HG02884 (cell line): ENCODE results near the gene HSFX3.
A peak's percentile ranks its signal among the peaks of the same experiment; 100 is the strongest.
"Not testable (repeated sequence)": the region's sequence is repeated elsewhere in the genome, so short reads cannot be mapped to it uniquely, and the experiment has no call there.

Experiments used
- ATAC-seq: cut with Tn5 transposase; IDR thresholded peaks from one replicate; pipeline ENCODE4 v1.9.1; 2021; ENCODE audit warnings: mild to moderate bottlenecking, moderate library complexity; ENCODE audit not compliant: unreplicated experiment

HSFX3 gene

GRCh38 chrX:149545545-149546543 is 3.9 kb downstream of the HSFX3 start:
- not testable (repeated sequence) for ATAC-seq

GRCh38 chrX:149541521-149542047 is 8.1 kb downstream of the HSFX3 start:
- ATAC-seq, result no peak

- peak; percentile 80 for ATAC-seq
Measured at GRCh38 chrX:149540621-149541520, 8.9 kb downstream of the HSFX3 start, which contains the start of gene EOLA1. TSS of gene EOLA1 (plus strand) at chrX:149541012. CDS start at chrX:149545631, 4,619 bp downstream.

- peak; percentile 12 for ATAC-seq
Measured at GRCh38 chrX:149540131-149540620, 9.5 kb downstream of the HSFX3 start.

- peak; percentile 40 for ATAC-seq
Measured at GRCh38 chrX:149539283-149540130, 10.2 kb downstream of the HSFX3 start.

GRCh38 chrX:149537474-149537873 is 12.2 kb downstream of the HSFX3 start:
- not testable (repeated sequence) for ATAC-seq

DNA sequence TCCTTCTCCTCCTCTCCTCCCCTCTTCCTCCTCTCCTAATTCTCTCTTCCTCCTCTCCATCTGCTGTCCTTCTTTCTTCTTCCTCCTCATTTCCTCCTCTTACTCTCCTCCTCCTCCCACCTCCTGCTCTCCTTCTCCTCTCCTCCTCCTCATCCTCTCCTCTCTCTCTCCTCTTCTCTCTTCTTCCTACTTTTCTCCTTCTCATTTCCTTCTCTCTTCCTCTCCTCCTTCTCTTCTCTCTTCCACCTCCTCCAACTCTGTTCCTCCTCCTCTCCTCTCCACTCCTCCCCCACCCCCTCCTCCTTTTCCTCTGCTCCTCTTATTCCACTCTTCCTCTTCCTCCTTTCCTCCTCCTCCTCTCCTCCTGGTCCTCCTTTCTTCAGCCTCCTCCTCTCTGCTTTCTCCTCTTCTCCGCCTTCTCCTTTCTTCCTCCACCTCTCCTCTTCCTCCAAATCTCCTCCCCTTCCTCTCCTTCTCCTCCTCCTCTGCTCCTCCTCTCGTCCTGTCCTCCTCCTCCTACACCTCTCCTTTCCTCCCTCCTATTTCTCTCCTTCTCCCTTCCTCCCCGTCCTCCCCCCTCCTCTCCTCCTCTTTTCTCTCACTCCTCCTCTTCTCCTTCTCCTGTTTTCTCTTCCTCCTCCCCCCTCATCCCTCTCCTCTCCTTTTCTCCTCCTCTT is 14.7 kb downstream of the HSFX3 start:
- not testable (repeated sequence) for ATAC-seq

DNA sequence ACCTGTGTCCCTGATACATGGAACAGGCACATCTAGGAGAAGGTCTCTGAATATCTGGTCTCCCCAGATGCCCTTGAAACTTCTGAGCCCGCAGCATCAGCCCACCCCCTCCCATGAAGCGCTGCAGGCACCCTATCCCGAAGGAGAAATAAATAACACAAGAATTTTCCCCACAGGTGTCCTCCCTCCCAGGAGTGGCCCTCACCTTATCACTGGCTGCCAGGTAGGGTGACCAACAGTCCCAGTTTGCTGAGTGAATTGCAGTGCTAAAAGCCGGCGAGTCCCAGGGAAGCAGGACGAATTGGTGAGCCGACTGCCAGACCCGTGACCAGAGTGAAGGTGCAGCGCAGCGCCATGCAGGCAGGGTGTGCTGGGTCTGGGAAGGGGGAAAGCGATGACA is 15.7 kb downstream of the HSFX3 start:
- not testable (repeated sequence) for ATAC-seq

DNA sequence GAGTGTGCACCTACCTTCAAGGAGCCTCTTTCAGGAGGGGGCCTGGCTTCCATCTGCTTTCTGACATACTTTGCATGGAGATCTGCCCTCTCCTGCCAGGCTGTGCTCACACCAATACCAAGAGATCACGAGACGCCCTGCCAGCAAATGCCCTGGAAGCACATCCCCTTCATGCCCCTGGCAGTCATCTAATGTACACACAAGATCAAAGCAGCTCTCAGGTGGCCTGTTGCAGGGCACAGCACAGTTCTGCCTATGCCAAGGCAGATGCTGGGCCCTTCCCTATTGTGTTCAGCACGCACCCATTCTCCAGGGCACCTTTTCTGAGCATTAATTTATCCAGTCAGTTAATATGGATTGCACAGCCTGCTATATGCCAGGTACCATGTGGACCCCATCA is 16.9 kb downstream of the HSFX3 start:
- ATAC-seq, result not testable (repeated sequence)

DNA sequence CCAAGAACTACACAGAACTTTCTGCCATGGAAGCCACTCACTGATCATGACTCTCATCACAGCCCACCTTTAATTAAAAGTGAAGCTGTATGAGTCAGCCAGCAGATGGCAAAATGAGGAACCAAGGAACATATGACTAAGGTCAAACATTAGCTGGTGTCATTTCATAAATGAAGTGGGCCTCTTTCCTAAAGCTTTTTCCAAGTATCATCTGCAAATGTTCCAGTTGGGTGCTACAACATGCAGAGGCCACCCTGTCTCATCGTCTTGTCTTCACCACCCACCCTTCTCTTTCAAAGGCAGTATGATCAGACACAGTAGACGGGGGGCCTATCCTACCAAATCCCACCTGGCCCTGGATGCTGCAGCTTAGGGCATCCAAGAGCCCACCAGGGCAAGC is 18.1 kb downstream of the HSFX3 start:
- ATAC-seq, result peak; percentile 83

- no peak for ATAC-seq
Measured at GRCh38 chrX:149528381-149528780, 21.3 kb downstream of the HSFX3 start.

DNA sequence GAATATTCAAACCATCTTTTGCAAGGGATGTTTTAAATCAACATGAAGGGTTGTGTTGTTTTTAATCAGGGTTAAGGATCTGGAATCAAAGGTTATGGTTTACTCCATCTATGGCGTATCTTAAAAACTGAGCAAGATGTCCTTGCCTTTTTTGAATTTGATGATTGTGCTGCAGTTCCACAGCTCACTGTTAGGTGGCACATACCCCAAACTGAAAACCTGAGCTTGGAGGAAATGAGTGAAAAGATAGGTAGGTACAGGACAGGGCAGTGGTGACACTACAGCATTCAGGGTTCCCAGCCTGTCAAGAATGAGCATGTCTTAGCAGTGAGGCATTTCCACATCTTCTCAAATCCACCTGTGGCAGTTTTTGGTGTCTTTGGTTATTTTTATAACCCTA is 22.0 kb downstream of the HSFX3 start:
- no peak for ATAC-seq

DNA sequence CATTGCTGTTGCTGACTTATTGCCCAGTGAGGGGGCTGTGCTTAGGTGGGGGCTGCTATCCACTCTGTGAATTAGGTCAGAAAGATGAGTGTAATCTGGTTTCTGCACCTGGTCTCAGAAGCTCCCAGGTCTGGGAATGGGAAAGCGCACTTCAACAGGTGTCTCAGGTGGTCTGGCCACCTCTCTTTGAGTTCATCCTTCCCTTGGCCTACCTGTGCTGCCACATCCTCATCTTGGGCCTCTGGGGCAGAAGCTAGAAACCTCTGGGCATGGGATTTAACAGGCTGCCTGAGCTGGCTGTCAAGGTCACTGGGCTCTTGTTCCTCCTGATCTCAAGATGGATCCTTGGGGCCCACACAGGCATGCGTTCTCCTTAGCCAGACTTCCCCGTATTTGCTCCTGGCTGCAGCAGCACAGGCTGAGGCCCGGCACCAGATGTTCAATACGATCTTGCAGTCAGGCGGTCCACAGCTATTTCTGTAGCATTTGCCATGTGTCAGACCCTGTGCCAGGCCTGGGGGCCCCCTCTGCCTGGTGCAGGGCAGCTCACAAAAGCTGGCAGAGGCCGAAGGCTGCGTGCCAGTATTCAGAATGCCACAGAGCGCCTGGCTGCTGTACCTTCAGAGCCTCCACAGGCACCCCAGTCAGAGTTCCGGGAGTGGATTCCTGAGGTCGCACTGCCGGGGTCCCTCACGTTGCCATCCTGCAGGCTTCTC is 23.2 kb downstream of the HSFX3 start:
- not testable (repeated sequence) for ATAC-seq

DNA sequence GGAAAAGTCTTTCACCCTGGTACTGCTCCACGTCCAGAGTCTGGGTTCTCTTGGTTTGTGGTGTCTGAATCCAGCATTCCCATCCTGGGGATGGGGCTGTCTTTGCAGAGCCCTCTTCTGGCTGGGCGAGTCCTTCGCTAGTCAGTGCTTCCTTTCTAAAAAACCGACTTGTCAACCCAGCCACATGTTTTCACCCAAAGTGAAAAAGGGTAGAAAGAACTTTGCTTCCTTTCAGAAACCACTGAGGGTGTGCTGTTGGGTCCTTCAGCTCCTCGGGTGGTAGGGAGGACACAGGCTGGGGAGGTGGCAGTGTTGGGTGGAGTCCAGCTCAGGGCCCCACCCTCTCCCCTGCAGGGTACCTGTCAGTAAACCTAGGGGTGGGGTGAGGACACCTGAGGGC is 23.8 kb downstream of the HSFX3 start:
- ATAC-seq, result not testable (repeated sequence)

GRCh38 chrX:149525389-149525788 is 24.3 kb downstream of the HSFX3 start:
- peak; percentile 93 for ATAC-seq

DNA sequence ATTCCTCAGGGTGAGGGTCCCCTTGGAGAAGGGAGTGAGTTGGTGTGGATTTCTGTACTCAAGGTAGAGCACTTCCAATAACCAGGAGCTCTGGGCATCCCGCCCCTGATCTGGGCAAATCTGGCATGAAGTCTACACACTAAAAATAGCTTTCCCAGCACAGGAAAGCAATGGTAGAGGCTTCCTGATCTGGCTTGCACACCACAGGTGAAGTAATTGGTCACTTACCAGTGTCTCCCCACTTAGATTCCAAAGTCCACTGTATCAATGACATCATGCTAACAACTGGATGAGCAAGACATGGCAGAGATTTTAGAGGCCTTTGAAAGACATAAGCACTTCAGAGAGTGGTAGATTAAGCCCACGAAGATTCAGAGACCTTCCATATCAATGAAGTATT is 26.8 kb downstream of the HSFX3 start:
- no peak for ATAC-seq

DNA sequence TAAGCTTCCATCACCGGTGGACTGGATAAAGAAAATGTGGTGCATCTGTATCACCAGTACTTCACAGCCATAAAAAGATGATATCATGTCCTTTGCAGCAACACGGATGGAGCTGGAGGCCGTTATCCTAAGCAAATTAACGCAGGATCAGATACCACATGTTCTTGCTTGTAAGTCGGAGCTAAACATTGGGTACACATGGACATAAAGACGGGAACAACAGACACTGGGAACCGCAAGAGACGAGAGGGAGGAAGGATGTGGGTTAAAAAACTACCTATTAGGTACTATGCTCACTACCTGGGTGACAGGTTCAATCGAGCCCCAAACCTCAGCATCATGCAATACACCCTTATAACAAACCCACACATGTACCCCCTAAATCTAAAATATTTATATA is 28.3 kb downstream of the HSFX3 start:
- no peak for ATAC-seq

GRCh38 chrX:149520636-149521277 is 29.0 kb downstream of the HSFX3 start:
- not testable (repeated sequence) for ATAC-seq
